Tongue (tissue), 2 donors: ENCODE results near the gene SYNM. TPM values are rescaled to one million over a fixed set of nuclear protein-coding genes. Genes with fewer than 3 reads are reported as not detected.

Experiments
- DNase-seq: peaks from one replicate; pipeline ENCODE4 v3.0.0-alpha.2; 2015
- total RNA-seq: library from RNA; depleted of rRNA; stranded (reverse); fragments of >200 nt; gene quantifications from one replicate; pipeline ENCODE4 v1.2.3, GENCODE V29; 2014

Gene SYNM
- total RNA-seq, 1 donor from 2014 or later, result 225 TPM

- DNase-seq, result peak; percentile 80
Measured at GRCh38 chr15:99086327-99086667, 18.6 kb upstream of the SYNM start.

GRCh38 chr15:99087405-99087943, 17.4 kb upstream of the SYNM start:
- DNase-seq, result no peak

DNA sequence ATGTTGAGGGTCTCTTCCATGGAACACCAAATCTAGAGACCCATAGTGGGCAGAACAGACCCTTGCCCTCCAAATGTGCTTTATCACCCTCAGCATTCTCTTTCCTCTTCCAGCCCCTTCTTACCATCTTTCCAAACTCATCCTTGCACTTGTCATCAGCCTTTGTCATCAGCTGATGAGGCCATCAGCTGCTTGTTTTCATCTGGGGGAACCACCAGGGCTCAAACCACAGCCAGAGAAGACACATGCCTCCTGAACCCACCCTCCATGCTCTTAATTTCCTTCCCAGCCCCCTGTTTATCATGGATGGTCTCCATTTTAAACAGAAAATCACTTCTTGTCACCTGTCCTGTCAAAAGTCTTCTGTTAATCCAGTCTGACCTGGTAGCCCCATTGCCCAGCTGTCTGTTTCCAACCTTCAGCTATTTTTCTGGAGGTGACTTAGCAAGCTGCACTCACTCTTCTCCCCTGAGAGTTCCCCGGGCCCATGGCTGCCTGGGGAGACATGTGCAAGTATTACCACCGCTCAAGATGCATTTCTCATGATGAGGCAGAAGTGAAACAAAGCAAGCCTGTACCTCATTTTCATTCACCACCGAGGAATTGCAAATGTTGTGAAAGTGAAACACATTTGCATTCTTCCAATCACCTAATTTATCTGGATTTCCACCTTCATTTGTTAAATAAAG, 14.7 kb upstream of the SYNM start:
- no peak for DNase-seq

GRCh38 chr15:99090938-99091337, 13.9 kb upstream of the SYNM start:
- no peak for DNase-seq

- no peak for DNase-seq
Measured at GRCh38 chr15:99092554-99093172, 12.2 kb upstream of the SYNM start.

- no peak for DNase-seq
Measured at GRCh38 chr15:99095626-99096025, 9.3 kb upstream of the SYNM start.

GRCh38 chr15:99096173-99096893, 8.5 kb upstream of the SYNM start:
- no peak for DNase-seq

DNA sequence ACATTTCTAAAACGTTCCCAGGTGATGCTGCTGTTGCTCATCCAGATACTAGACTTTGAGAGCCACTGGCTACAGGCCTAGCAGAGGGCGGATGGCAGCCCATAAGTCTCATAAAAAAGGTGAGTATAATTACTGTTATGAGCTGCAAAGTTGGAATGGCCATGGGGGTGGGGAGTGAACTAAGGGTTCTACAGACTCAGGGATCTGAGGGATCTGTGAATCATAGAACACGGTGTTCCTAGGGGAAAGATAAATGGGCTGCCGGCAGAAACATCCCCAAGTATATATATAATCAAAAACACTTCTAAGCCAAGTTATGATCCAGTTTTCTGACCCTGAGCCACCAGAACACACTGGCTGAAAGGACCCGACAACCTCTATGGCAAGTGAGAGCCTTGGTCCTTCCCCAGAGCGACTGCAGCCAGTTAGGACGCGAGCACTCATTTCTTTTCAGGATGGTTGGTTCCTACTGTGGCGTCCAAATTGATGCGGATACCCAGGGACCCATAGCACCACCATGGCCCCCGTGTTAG, 7.9 kb upstream of the SYNM start:
- DNase-seq, result no peak

DNA sequence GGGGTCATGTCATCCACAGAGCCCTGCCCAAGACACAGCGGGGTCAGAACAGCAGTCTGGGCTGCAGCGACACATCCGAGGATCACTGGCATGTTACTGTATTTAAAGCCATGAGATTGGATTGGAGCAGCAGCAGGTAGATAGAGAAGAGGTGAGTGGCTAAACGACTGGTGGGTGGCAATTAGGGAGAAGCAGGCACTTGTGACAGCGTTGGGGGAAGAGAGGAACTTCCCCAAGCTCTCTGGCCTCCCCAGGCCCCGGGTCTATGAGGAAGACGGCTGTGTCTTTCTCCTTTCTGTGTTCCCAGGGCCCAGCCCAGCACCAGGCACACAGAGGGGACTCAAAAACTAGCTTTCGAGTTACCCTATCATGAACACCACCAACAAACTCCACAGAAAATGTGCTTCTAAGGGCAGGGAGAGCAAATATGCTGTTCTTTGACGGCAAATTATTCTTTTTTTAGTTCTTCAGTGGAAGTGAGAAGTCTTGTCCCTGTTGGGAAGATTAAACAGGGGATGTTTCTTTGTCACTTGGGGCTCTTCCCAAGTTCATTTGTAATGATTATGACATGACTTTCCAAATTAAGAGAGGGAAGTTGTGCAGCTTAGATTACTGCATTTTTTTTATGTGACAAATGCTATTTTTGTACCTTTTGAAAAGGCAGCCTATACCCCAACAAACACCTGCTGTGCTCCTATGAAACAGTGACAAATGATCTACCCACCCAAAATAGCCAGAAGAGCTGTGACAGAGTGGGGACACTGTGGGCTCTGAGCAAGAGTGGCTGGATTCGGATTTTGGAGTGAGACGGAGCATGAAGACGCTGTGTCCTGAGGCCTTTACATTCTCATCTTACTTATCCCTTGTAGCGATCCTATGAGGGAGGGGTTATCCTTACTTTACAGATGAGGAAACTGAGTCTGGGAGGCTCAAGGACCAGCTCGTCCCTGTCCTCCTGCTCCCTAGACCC, 7.2 kb upstream of the SYNM start:
- no peak for DNase-seq

DNA sequence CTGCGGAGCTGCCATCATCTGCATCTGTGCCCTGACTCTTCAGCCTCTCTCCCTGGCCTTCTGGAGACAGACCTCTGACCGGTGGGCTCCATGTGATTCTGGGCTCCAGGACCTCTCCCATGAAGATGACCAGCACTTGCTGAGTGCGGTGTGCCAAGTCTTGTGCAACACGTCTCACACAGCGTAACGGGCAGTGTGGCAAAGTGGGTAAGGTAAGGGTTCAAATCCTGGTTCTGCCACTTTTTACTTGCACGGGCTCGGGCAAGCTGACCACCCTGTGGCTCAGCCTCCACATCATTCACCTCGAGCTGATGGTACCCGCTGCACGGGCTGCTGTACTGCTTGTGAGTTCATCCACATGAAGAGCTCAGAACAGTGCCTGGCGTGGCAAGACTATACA, 6.5 kb upstream of the SYNM start:
- no peak for DNase-seq

- DNase-seq, result no peak
Measured at GRCh38 chr15:99098991-99099390, 5.9 kb upstream of the SYNM start.

DNA sequence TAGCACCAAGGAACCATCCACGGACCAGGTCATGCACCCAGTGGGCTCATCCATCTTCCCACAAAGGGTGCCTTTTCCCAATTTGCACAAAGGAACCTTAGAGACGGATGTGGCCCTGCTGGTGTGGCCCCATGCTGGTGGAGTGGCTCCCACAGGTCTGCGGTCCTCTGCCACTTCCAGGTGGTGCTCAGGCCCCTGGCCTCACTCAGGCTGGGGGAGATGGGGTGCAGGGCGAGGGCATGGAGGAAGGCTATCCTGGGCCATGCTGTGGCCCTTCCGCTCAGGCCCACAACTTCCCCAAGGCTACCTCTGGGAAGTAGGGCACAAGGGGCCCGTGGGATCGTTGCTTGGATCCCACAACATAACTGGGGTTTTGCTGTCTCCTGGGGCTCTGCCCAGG, 5.2 kb upstream of the SYNM start:
- DNase-seq, result no peak

- peak; percentile 90 for DNase-seq
Measured at GRCh38 chr15:99100245-99101173, 4.4 kb upstream of the SYNM start.

GRCh38 chr15:99101501-99101900, 3.4 kb upstream of the SYNM start:
- no peak for DNase-seq

DNA sequence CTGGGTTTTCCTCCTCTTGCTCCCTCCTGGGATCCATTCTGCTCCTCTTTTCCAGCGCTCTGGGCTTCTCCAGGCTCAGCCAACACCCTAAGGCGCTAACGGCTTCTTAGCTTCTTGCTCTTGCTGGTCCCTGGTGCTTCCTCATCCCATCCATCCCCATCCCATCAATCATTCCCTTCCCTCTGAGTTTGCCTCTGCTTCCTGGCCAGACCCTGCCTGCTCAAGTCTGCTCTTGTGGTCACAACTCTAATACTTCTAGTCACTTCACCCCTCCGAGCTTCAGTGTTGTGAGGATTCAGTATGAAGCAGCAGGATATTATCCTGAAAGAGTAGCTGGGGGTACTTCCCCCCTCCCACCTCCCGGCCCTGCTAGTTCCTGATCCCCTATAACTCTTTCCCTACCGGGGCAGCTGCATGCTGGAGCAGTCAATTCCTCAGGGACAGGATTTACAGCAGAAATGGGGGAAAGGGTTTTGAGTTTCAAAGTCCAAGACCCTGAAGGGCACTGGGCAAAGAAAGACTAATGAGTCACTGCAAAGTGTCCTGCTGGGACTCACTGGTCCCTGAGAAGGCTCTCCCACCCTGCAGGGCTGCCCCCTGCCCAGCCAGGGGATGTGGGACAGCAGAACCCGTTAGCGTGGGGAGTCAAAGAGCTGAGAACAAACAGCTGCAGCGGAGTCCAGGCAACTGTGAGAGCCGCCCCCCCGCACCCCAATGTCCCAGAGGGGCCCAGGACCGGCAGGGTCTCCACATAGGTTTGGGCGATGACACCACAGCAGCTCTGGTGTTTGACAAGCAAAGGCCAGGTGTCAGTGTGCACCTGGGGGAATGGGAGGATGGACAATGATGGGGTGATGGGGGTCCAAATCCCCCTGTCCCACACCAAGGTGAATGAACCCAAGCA, 2.3 kb upstream of the SYNM start:
- no peak for DNase-seq

DNA sequence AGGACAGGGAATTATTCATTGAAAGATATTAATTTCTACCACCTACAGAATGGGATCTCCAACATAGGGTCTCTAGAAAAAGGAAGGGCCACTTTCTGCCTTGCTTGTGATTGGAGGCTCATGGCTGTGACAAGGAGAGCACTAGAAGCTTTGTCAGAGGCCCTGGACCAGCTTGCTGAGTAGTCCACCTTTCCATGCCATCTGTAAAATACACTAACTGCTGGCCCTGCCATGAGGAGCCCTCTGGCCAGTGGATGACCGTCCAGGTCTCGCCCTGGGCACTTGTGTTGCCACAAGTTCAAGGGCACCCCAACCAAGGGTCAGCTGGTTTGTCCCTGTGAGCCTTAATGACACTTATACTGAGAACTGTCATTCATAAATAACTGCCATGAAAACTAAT, 1.6 kb upstream of the SYNM start:
- no peak for DNase-seq

GRCh38 chr15:99105514-99106341, 848 bp downstream of the SYNM start:
- DNase-seq, result peak; percentile 76

- peak; percentile 71 for DNase-seq
Measured at GRCh38 chr15:99106417-99107220, 1.7 kb downstream of the SYNM start.
